ENCODE data around the gene SIPA1L3.

GRCh38 chr19:38015216-38015615 is 108.2 kb downstream of the SIPA1L3 start:
- no peak for TF ChIP-seq MAX (IDR thresholded peaks at IDR 0.05; ENCODE audit: low read depth, low read length)
- TF ChIP-seq POLR2A (IDR thresholded peaks at IDR 0.05; ENCODE audit: extremely low read depth, insufficient read length): no peak

Data from NB4 (cell line).